Mesendoderm (in vitro differentiated cells): ENCODE measurements around the gene TCF7L1.

Experiments used
- DNase-seq: peaks from one replicate; pipeline ENCODE4 v3.0.0; 2013
- H2AK5ac ChIP-seq: 2 replicates; pipeline ENCODE4 v1.6.1; 2013; ENCODE audit warnings: low read length, inconsistent platforms
- H2BK120ac ChIP-seq: 2 replicates; pipeline ENCODE4 v1.6.1; 2013; ENCODE audit warnings: low read depth, mild to moderate bottlenecking, low read length, moderate library complexity, mixed read lengths
- H2BK15ac ChIP-seq: replicated peaks from 2 replicates; pipeline ENCODE4 v1.6.1; 2013; ENCODE audit warnings: low read depth, mild to moderate bottlenecking, moderate library complexity
- H2BK5ac ChIP-seq: 2 replicates; pipeline ENCODE4 v1.6.1; 2013; ENCODE audit warnings: low read length, inconsistent platforms
- H3K18ac ChIP-seq: 2 replicates; pipeline ENCODE4 v1.6.1; 2013; ENCODE audit warnings: mild to moderate bottlenecking, low read length, mixed read lengths
- H3K23ac ChIP-seq: one replicate; pipeline ENCODE4 v1.6.1; 2013; ENCODE audit warnings: low read length
- H3K27ac ChIP-seq: 2 replicates; pipeline ENCODE4 v1.5.1; 2013; ENCODE audit warnings: low read depth, mild to moderate bottlenecking, inconsistent platforms, low read length, moderate library complexity
- H3K27me3 ChIP-seq: 2 replicates; pipeline ENCODE4 v1.6.1; 2013; ENCODE audit warnings: low read length, control low read depth, mild to moderate bottlenecking, inconsistent platforms; ENCODE audit not compliant: insufficient read depth, poor library complexity
- H3K36me3 ChIP-seq: 2 replicates; pipeline ENCODE4 v1.6.1; 2013; ENCODE audit warnings: low read length, inconsistent platforms; ENCODE audit not compliant: control insufficient read depth, insufficient read depth
- H3K4ac ChIP-seq: one replicate; pipeline ENCODE4 v1.6.1; 2013; ENCODE audit warnings: low read depth, mild to moderate bottlenecking, low read length, moderate library complexity
- H3K4me1 ChIP-seq: 2 replicates; pipeline ENCODE4 v1.6.1; 2013; ENCODE audit warnings: low read depth, low read length, inconsistent platforms; ENCODE audit not compliant: control insufficient read depth
- H3K4me2 ChIP-seq: 2 replicates; pipeline ENCODE4 v1.6.1; 2013; ENCODE audit warnings: low read length
- H3K4me3 ChIP-seq: 2 replicates; pipeline ENCODE4 v1.5.1; 2013; ENCODE audit warnings: mild to moderate bottlenecking, low read length
- H3K56ac ChIP-seq: one replicate; pipeline ENCODE4 v1.6.1; 2013; ENCODE audit warnings: low read length
- H3K79me1 ChIP-seq: 2 replicates; pipeline ENCODE4 v1.6.1; 2013; ENCODE audit warnings: low read length, inconsistent platforms
- H3K79me2 ChIP-seq: 2 replicates; pipeline ENCODE4 v1.6.1; 2013; ENCODE audit warnings: mild to moderate bottlenecking, low read length; ENCODE audit not compliant: control insufficient read depth, insufficient read depth
- H3K9ac ChIP-seq: 2 replicates; pipeline ENCODE4 v1.6.1; 2013; ENCODE audit warnings: low read length, inconsistent platforms
- H4K5ac ChIP-seq: one replicate; pipeline ENCODE4 v1.6.1; 2013; ENCODE audit warnings: low read length
- H4K8ac ChIP-seq: one replicate; pipeline ENCODE4 v1.6.1; 2013; ENCODE audit warnings: low read depth, mild to moderate bottlenecking, control low read depth, low read length, moderate library complexity
- WGBS: extraction: QIAGEN DNeasy Blood & Tissue Kit; methylation state at CpG from one replicate; pipeline ENCODE4 v1.1.7; 2013; ENCODE audit warnings: low lambda C conversion rate, missing lambda C conversion rate; ENCODE audit not compliant: insufficient coverage; ENCODE audit errors: extremely low coverage; 5-methylcytosine and 5-hydroxymethylcytosine counted together

Gene TCF7L1

GRCh38 chr2:85216927-85217326, 83.7 kb downstream of the TCF7L1 start:
- H3K4me3 ChIP-seq = no peak overlapping the region
- DNase-seq = no peak
- H3K4me1 ChIP-seq = peaks cover 18% of the 10 kb centered on the region
- H3K79me2 ChIP-seq = no peaks in the 10 kb centered on the region
- no peak overlapping the region for H3K4me2 ChIP-seq
- H2BK120ac ChIP-seq = no peak overlapping the region
- H3K27ac ChIP-seq = no peak overlapping the region
- H3K23ac ChIP-seq = no peak overlapping the region
- H3K36me3 ChIP-seq = no peaks in the 10 kb centered on the region
- no peak overlapping the region for H2BK15ac ChIP-seq
- no peaks in the 10 kb centered on the region for H3K27me3 ChIP-seq
- H2AK5ac ChIP-seq = no peak overlapping the region
- H3K56ac ChIP-seq = no peak overlapping the region
- H2BK5ac ChIP-seq = no peak overlapping the region
- no CpG with 5 or more reads among the region's 4 CpGs for WGBS
- no peak overlapping the region for H4K8ac ChIP-seq
- no peak overlapping the region for H3K4ac ChIP-seq
- H3K9ac ChIP-seq = no peak overlapping the region
- no peak overlapping the region for H4K5ac ChIP-seq
- no peaks in the 10 kb centered on the region for H3K79me1 ChIP-seq
- H3K18ac ChIP-seq = no peak overlapping the region

- Histone ChIP-seq H2BK5ac (no peak overlapping the region), H3K9ac (no peak overlapping the region), H3K79me2 (no peaks in the 10 kb centered on the region), H3K4ac (no peak overlapping the region), H3K79me1 (no peaks in the 10 kb centered on the region), H4K5ac (no peak overlapping the region), H3K4me3 (no peak overlapping the region), H3K4me2 (no peak overlapping the region), H2AK5ac (no peak overlapping the region), H3K27ac (no peak overlapping the region), H3K23ac (no peak overlapping the region), H3K27me3 (no peaks in the 10 kb centered on the region), H3K36me3 (no peaks in the 10 kb centered on the region), H3K56ac (no peak overlapping the region), H3K4me1 (peaks cover 8% of the 10 kb centered on the region), H2BK15ac (no peak overlapping the region), H4K8ac (no peak overlapping the region), H3K18ac (no peak overlapping the region), H2BK120ac (no peak overlapping the region)
- no CpG with 5 or more reads among the region's 8 CpGs for WGBS
- DNase-seq = no peak
Observed at GRCh38 chr2:85221067-85221691, 88.0 kb downstream of the TCF7L1 start.

GRCh38 chr2:85222792-85223191, 89.6 kb downstream of the TCF7L1 start:
- Histone ChIP-seq H3K79me1 (no peaks in the 10 kb centered on the region), H3K4me2 (no peak overlapping the region), H3K27ac (no peak overlapping the region), H3K36me3 (no peaks in the 10 kb centered on the region), H3K23ac (no peak overlapping the region), H2BK5ac (no peak overlapping the region), H3K79me2 (no peaks in the 10 kb centered on the region), H4K8ac (no peak overlapping the region), H3K4me1 (no peaks in the 10 kb centered on the region), H3K27me3 (no peaks in the 10 kb centered on the region), H4K5ac (no peak overlapping the region), H2AK5ac (no peak overlapping the region), H2BK15ac (no peak overlapping the region), H2BK120ac (no peak overlapping the region), H3K4ac (no peak overlapping the region), H3K18ac (no peak overlapping the region), H3K56ac (no peak overlapping the region), H3K9ac (no peak overlapping the region), H3K4me3 (no peak overlapping the region)
- no CpG with 5 or more reads among the region's 3 CpGs for WGBS
- DNase-seq = no peak

- H3K79me1 ChIP-seq = peaks cover 1% of the 10 kb centered on the region
- H2BK15ac ChIP-seq = no peak overlapping the region
- H3K4me1 ChIP-seq = peaks cover 4% of the 10 kb centered on the region
- no peak overlapping the region for H3K4me2 ChIP-seq
- H3K9ac ChIP-seq = no peak overlapping the region
- no peak for DNase-seq
- H2BK5ac ChIP-seq = no peak overlapping the region
- H3K4ac ChIP-seq = no peak overlapping the region
- WGBS = no CpG with 5 or more reads among the region's 8 CpGs
- no peak overlapping the region for H3K23ac ChIP-seq
- H3K4me3 ChIP-seq = no peak overlapping the region
- H3K27me3 ChIP-seq = no peaks in the 10 kb centered on the region
- H3K79me2 ChIP-seq = no peaks in the 10 kb centered on the region
- H3K36me3 ChIP-seq = no peaks in the 10 kb centered on the region
- H2BK120ac ChIP-seq = no peak overlapping the region
- H3K56ac ChIP-seq = no peak overlapping the region
- no peak overlapping the region for H4K8ac ChIP-seq
- H2AK5ac ChIP-seq = no peak overlapping the region
- no peak overlapping the region for H4K5ac ChIP-seq
- no peak overlapping the region for H3K18ac ChIP-seq
- H3K27ac ChIP-seq = no peak overlapping the region
Observed at GRCh38 chr2:85226783-85227182, 93.6 kb downstream of the TCF7L1 start.

GRCh38 chr2:85230679-85231467, 97.7 kb downstream of the TCF7L1 start:
- H3K4me1 ChIP-seq = peaks cover 15% of the 10 kb centered on the region
- H3K79me1 ChIP-seq = peaks cover 1% of the 10 kb centered on the region
- no peak overlapping the region for H4K8ac ChIP-seq
- no peak overlapping the region for H3K4me2 ChIP-seq
- H3K4ac ChIP-seq = no peak overlapping the region
- no peak overlapping the region for H2BK15ac ChIP-seq
- H3K79me2 ChIP-seq = no peaks in the 10 kb centered on the region
- H3K27ac ChIP-seq = no peak overlapping the region
- no peak overlapping the region for H4K5ac ChIP-seq
- H3K36me3 ChIP-seq = no peaks in the 10 kb centered on the region
- no peak overlapping the region for H3K4me3 ChIP-seq
- no peaks in the 10 kb centered on the region for H3K27me3 ChIP-seq
- H3K56ac ChIP-seq = no peak overlapping the region
- no CpG with 5 or more reads among the region's 10 CpGs for WGBS
- H2BK120ac ChIP-seq = no peak overlapping the region
- H3K18ac ChIP-seq = no peak overlapping the region
- peak; percentile 72 for DNase-seq
- H3K9ac ChIP-seq = no peak overlapping the region
- no peak overlapping the region for H2AK5ac ChIP-seq
- H2BK5ac ChIP-seq = no peak overlapping the region
- no peak overlapping the region for H3K23ac ChIP-seq
